ENCODE results near the gene RAB26. TPM values are rescaled to one million over a fixed set of nuclear protein-coding genes. Genes with fewer than 3 reads are reported as not detected.
"Not testable (repeated sequence)": the region's sequence is repeated elsewhere in the genome, so short reads cannot be mapped to it uniquely, and the experiment has no call there.

RAB26 gene
- total and polyA plus RNA-seq, 2 donors (not counting 3 experiments of a cell fraction or from before 2014, with no cell fraction given): 0.91 to 2.0 TPM

DNA sequence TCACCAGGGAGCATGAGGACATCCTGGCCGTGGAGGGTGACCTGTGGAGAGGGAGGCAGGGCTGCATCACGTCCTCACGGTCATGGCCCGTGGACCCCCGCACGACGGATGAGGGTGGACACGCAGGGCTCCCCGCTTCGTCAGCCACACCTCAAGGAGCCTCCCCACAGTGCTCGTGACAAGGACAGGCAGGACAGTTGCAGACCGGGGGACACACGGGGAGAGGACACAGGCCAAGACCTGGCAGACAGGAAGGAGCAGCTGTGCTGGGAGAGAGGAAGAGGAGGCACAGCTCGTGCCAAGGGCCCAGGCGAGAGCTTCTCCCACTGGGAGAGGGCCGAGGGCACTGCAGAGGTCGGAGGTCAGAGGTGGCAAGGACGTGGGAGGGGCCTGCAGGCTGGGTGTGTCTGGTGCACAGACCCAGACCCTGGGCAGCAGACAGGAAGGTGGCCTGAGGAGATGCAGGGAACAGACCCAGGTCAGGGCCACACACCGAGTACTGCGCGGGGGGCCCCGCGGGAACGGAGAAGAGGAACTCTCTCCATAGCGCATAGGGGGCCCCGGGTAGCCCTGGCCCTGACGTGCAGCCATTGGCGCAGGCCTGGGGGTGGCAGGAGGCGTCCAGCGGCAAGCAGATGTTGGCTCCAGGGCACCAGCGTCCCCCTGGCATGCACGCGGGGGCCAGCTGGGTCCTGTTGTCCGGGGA, 33.4 kb upstream of the RAB26 start:
- intact Hi-C loops (cut with micrococcal nuclease); H3K9me3 ChIP-seq (replicated peaks; ENCODE audit: control insufficient read depth, insufficient read depth, low read length); H3K9me1 ChIP-seq (replicated peaks; ENCODE audit: control insufficient read depth, extremely low read depth, insufficient read depth, low read length); H3K27ac ChIP-seq (ENCODE audit: insufficient read depth, low read depth, low read length); H2AFZ ChIP-seq (ENCODE audit: low read depth, low read length); H3K9ac ChIP-seq (replicated peaks; ENCODE audit: extremely low read depth, insufficient read depth, low read length); H3K4me1 ChIP-seq (ENCODE audit: control insufficient read depth, extremely low read depth, insufficient read depth, low read length); H4K20me1 ChIP-seq (replicated peaks; ENCODE audit: control insufficient read depth, extremely low read depth, insufficient read depth, low read length); H3K79me2 ChIP-seq (ENCODE audit: control insufficient read depth, insufficient read depth, low read length); H3K4me3 ChIP-seq (replicated peaks in 1 of 3; ENCODE audit: insufficient read depth in 1 of 3, low read depth in 1 of 3, low read length in 3 of 3); H3K27me3 ChIP-seq (ENCODE audit: control insufficient read depth in 2 of 2, insufficient read depth in 2 of 2, low read length in 2 of 2); H3K4me2 ChIP-seq (ENCODE audit: insufficient read depth, low read length); CTCF ChIA-PET; FAIRE-seq; BruUV-seq (replicated peaks); DNase-seq (ENCODE audit: low read depth, low spot score); dilution Hi-C loops (cut with MboI; ENCODE audit: extremely low pct_ligation_motif_present, low sequenced_read_pairs); POLR2A ChIA-PET: not testable (repeated sequence)
- H3K36me3 ChIP-seq (ENCODE audit: control insufficient read depth in 2 of 2, extremely low read depth in 1 of 2, insufficient read depth in 2 of 2, low read length in 2 of 2): peaks cover 0 to 10% of the 10 kb centered on the region in 2 experiments

- Histone ChIP-seq H3K27me3 (ENCODE audit: control insufficient read depth in 2 of 2, insufficient read depth in 2 of 2, low read length in 2 of 2) (no peaks in the 10 kb centered on the region), H3K79me2 (ENCODE audit: control insufficient read depth, insufficient read depth, low read length) (peaks cover 4% of the 10 kb centered on the region), H3K4me1 (ENCODE audit: control insufficient read depth, extremely low read depth, insufficient read depth, low read length) (no peaks in the 10 kb centered on the region), H3K9me3 (replicated peaks; ENCODE audit: control insufficient read depth, insufficient read depth, low read length) (no peaks in the 10 kb centered on the region), H2AFZ (ENCODE audit: low read depth, low read length) (no peak overlapping the region), H4K20me1 (replicated peaks; ENCODE audit: control insufficient read depth, extremely low read depth, insufficient read depth, low read length) (no peaks in the 10 kb centered on the region), H3K4me2 (ENCODE audit: insufficient read depth, low read length) (no peak overlapping the region), H3K9ac (replicated peaks; ENCODE audit: extremely low read depth, insufficient read depth, low read length) (no peak overlapping the region), H3K9me1 (replicated peaks; ENCODE audit: control insufficient read depth, extremely low read depth, insufficient read depth, low read length) (no peaks in the 10 kb centered on the region), H3K36me3 (ENCODE audit: control insufficient read depth in 2 of 2, extremely low read depth in 1 of 2, insufficient read depth in 2 of 2, low read length in 2 of 2) (peaks cover 0 to 10% of the 10 kb centered on the region in 2 experiments), H3K27ac (ENCODE audit: insufficient read depth, low read depth, low read length) (no peak overlapping the region), H3K4me3 (replicated peaks in 1 of 3; ENCODE audit: insufficient read depth in 1 of 3, low read depth in 1 of 3, low read length in 3 of 3) (no peak overlapping the region)
- dilution Hi-C loops (cut with MboI; ENCODE audit: extremely low pct_ligation_motif_present, low sequenced_read_pairs): no loop called here
- POLR2A ChIA-PET: no interaction called here
- CTCF ChIA-PET: no interaction called here
- FAIRE-seq (no peak), DNase-seq (ENCODE audit: low read depth, low spot score) (no peak)
- intact Hi-C loops (cut with micrococcal nuclease): no loop called here
- BruUV-seq (replicated peaks): no TSS peak
- TF ChIP-seq EZH2 (IDR thresholded peaks at IDR 0.05; ENCODE audit: borderline replicate concordance, low read depth, low read length, severe bottlenecking) (no peak), JUN (IDR thresholded peaks at IDR 0.05; ENCODE audit: borderline replicate concordance, insufficient read depth, insufficient read length, low read depth) (no peak), FOS (IDR thresholded peaks at IDR 0.05; ENCODE audit: borderline replicate concordance, insufficient read depth, low read length) (no peak), POLR2A (IDR thresholded peaks at IDR 0.05; ENCODE audit: low read depth, low read length) (no peak), MYC (IDR thresholded peaks at IDR 0.05; ENCODE audit: low read depth, low read length) (no peak), GATA2 (IDR thresholded peaks at IDR 0.05; ENCODE audit: insufficient read depth, insufficient read length, low read depth, low read length) (no peak), POLR2AphosphoS5 (IDR thresholded peaks at IDR 0.05; ENCODE audit: insufficient read depth, low read depth, low read length) (no peak), CTCF (IDR thresholded peaks at IDR 0.05; ENCODE audit: extremely low read depth in 1 of 2, insufficient read depth in 1 of 2, low read depth in 1 of 2, low read length in 2 of 2) (no peak)
- TF ChIP-seq, protein P1, sequence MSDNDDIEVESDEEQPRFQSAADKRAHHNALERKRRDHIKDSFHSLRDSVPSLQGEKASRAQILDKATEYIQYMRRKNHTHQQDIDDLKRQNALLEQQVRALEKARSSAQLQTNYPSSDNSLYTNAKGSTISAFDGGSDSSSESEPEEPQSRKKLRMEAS (IDR thresholded peaks at IDR 0.05; ENCODE audit: insufficient read depth, insufficient read length): no peak
Measured at GRCh38 chr16:2115591-2115973, 32.8 kb upstream of the RAB26 start.

GRCh38 chr16:2116428-2116827, 32.0 kb upstream of the RAB26 start:
- H2AFZ ChIP-seq (ENCODE audit: low read depth, low read length); H4K20me1 ChIP-seq (replicated peaks; ENCODE audit: control insufficient read depth, extremely low read depth, insufficient read depth, low read length); H3K9me3 ChIP-seq (replicated peaks; ENCODE audit: control insufficient read depth, insufficient read depth, low read length); H3K9me1 ChIP-seq (replicated peaks; ENCODE audit: control insufficient read depth, extremely low read depth, insufficient read depth, low read length); POLR2A ChIA-PET; FAIRE-seq; H3K27me3 ChIP-seq (ENCODE audit: control insufficient read depth in 2 of 2, insufficient read depth in 2 of 2, low read length in 2 of 2); H3K36me3 ChIP-seq (ENCODE audit: control insufficient read depth in 2 of 2, extremely low read depth in 1 of 2, insufficient read depth in 2 of 2, low read length in 2 of 2); H3K9ac ChIP-seq (replicated peaks; ENCODE audit: extremely low read depth, insufficient read depth, low read length); dilution Hi-C loops (cut with MboI; ENCODE audit: extremely low pct_ligation_motif_present, low sequenced_read_pairs); BruUV-seq (replicated peaks); DNase-seq (ENCODE audit: low read depth, low spot score); H3K4me2 ChIP-seq (ENCODE audit: insufficient read depth, low read length); CTCF ChIA-PET; H3K27ac ChIP-seq (ENCODE audit: insufficient read depth, low read depth, low read length); H3K79me2 ChIP-seq (ENCODE audit: control insufficient read depth, insufficient read depth, low read length); H3K4me3 ChIP-seq (replicated peaks in 1 of 3; ENCODE audit: insufficient read depth in 1 of 3, low read depth in 1 of 3, low read length in 3 of 3); intact Hi-C loops (cut with micrococcal nuclease); H3K4me1 ChIP-seq (ENCODE audit: control insufficient read depth, extremely low read depth, insufficient read depth, low read length): not testable (repeated sequence)
